UCSD-AML1 (cell line): ENCODE results near the gene MRTFB.

Source experiments
- DNase-seq: peaks from one replicate; lab custom pipeline; 2025; ENCODE audit not compliant: unreplicated experiment; lab: John Stamatoyannopoulos, UW

The MRTFB gene

DNA sequence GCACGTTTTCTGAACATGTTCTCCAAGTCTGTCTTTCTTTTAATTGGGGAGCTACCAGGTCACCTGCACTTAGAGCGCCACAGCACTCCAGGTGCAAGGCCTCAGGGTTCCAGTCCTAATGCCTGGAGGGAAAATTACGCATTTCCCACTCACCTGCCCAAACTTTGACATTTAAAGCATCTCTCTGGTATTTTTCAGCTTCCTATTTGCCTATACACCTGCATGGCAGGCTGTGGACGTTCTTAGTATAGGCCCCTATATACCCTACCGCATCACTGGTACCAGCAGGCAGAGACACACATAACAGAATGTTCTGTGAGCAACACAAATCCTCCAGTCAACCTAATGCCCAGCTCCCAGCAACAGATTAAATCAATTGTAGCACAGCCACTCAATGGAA, 213.3 kb downstream of the MRTFB start:
- no peak for DNase-seq

DNA sequence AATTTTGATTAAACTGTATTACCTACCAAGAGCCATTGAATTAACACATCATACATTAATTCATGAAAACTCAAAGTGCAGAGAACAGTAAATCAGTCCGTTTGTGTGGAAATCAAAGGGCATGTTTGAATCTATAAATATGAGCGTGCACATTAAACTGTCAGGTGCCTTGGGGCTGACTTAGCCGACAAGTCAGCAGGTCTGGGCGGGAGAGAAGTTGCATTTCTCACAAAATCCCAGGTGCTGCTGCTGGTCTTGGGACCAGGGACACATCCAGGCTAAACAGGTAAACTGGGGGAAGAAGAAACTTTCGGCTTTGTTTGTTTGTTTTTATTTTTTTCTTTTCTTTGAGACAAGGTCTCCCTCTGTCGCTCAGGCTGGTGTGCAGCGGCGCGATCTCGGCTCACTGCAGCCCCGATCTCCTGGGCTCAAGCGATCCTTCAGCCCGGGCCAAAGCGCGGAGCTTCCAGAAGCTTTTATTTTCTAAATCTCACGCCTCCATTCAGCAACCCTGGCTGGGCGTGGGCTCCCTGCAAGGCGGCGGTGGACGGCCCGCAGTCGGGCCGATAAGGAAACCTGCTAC, 213.9 kb downstream of the MRTFB start:
- DNase-seq, result peak; percentile 85

GRCh38 chr16:14285513-14286367, 214.6 kb downstream of the MRTFB start:
- DNase-seq, result peak; percentile 96

- DNase-seq, result no peak
Measured at GRCh38 chr16:14286368-14287230, 215.5 kb downstream of the MRTFB start.

DNA sequence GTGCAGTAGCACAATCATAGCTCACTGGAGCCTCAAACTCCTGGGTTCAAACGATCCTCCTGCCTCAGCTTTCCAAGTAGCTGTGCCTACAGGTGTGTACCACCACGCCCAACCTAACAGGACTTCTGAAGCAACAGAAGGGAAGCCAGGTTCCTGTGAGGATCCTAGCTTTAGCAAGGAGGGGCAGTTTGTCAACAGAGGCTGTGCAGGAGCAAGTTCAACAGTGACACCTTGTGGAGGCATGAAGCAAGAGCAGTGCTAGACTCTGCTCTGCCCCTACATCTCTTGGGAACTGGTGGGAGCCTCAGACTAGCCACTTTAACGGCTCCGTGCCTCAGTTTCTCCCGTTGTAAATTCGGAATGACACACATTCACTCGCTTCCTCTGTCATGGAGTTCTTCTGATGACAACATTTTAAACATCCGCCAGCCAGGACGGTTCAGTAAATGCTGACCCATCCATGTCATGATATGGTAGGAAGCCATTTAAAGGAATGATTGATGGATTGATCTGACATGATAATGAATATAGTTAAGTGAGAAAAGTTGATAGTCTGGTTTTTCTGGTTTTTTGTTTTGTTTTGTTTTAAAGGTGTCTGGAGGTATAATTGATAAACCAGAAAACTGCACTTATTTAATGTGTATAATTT, 218.7 kb downstream of the MRTFB start:
- peak; percentile 21 for DNase-seq

GRCh38 chr16:14291286-14291685, 220.2 kb downstream of the MRTFB start:
- DNase-seq, result no peak

DNA sequence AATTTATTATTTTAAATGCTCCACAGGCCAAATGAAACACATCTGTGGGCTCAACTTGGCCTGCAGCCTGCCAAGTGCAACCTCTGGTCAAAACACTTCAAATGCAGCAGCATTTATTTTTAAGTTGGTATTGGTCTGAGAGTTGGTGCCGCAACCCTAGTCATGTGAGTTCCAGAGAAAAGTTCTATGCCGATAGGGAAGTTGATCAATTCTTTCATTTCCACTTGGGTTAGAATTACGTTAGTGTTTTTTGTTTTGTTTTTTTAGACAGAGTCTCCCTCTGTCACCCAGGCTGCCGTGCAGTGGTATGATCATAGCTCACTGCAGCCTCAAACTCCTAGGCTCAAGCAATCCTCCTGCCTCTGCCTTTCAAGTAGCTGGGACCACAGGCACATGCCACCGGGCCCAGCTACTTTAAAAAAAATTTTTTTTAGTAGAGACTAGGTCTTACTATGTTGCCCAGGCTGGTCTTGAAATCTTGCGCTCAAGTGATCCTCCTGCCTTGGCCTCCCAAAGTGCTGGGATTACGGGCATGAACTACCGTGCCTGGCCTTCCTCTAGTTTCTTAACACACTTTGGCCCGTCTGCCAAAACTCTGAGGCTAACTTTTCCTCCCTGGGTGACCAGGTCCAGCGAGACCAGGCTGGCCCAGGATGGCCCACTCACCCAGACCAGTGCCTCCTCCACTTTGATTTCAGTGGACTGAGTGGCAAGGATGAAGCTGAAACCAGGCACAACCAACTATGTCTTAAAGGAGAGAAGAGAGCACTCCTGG, 221.1 kb downstream of the MRTFB start:
- no peak for DNase-seq

GRCh38 chr16:14296663-14297062, 225.5 kb downstream of the MRTFB start:
- no peak for DNase-seq

DNA sequence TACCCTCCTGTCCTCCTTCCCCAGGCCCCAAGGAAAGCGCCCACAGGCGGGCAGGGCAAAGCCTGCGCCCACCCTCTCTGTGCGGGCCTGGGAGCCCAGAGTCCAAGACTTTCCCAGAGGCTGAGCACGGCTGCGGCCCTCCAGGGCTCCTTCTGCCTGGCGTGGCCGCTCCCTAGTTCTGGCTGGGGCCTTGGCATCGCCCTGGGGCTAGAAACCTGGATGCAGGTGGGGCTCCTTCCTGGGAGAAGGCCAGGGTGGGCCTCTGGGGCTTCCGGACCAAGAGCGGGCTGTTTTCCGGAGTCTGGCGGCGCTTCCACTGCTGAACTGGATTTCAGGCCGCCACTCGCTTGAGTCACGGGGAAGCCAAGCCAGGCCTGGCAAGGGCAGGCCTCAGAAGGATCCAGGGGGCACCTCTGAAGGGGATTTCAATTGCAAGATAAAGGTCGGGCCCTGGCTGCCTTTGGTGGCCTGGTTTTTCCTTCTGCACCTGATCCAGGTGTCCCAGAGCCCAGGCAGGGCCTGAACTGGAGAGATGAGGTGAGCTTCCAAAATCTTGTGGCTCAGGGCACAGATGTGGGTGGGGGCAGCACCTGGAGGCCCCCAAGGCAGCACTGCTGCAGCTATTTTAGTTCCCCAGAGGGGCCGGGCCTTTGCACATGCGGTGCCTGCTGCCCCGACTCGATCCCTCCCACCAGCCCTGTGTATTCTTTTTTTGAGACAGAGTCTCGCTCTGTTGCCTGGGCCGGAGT, 227.4 kb downstream of the MRTFB start:
- DNase-seq, result no peak

DNA sequence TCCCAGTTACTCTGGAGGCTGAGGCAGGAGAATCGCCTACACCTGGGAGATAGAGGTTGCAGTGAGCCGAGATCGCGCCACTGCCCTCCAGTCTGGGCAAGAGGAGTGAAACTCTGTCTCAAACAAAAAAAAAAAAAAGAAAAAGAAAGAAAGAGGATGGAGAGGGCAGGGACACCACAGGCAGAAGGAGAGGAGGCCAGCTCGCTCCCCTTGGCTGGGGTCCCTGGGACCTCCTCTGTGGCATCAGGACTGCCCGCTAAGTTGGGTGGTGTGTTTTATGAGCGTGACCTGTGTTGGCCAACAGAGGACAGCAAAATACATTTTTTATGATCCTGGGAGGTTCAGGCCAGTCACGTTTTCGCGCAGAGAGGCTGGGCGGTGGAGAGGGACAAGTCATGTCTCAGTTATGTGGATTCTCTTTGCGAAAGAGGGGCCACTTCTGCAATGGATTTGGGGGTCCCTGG, 229.6 kb downstream of the MRTFB start:
- peak; percentile 54 for DNase-seq

GRCh38 chr16:14301169-14302030, 230.3 kb downstream of the MRTFB start:
- DNase-seq, result no peak

- DNase-seq, result peak; percentile 24
Measured at GRCh38 chr16:14302031-14302398, 230.9 kb downstream of the MRTFB start.

- DNase-seq, result no peak
Measured at GRCh38 chr16:14302399-14303181, 231.5 kb downstream of the MRTFB start.

DNA sequence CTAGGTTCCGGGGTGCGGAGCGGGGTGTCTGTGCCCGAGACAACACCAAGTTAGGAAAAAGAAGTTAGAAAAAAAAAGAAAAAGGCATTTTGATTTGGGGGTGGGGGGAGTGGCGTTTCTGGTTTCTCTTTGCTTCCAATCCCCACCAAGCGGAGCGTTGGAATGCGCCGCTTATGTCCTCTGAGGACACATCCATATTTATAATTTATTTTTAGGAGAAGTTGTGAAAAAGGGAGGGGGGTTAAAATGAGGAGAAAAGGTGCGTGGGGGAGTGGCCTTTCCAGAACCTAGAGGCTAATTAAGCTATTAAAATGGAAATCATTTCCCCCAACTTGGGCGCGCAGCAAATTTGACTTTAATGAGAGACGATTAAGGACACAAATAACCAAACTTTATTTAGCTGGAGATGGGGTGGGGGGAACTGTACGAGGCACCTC, 232.1 kb downstream of the MRTFB start:
- no peak for DNase-seq

DNA sequence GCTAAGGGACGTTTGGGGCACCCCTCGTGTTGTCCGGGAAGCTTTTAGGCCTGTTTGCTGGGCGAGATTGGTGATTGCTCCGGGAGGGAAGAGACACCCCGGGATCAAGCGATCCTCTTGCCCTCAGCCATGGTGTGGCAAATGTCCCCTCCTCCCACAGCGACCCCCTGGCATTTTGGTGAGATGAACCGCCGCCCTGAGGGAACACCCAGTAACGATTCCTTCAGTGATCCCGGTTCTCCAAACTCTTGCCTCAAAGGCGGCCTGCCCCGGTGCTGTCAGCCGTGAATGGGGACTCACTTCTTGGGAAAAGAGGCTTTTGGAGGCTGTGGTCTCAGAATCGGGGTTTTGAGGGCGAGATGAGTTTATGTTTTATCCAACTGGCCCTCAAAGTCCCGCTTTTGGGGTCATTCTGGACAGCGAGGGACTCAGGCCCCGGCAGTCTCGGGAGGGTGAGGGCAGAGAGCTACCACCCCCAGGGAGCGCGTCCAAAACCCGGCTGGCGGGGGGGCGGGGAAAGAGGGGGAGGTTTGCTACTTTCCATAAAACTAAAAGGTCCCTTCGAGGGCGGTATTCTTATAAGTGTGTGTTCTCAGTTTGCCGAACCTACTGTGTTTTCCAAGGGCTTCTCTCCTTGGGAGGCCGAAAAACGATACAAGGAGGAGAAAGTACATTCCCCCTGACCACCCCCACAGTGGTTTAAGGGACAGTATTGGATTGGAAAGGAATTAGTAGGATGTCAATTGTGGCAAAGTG, 232.7 kb downstream of the MRTFB start:
- no peak for DNase-seq

- DNase-seq, result no peak
Measured at GRCh38 chr16:14304891-14305460, 233.9 kb downstream of the MRTFB start.
